Measurements from ENCODE around the gene H2AZ1. TPM values are rescaled to one million over a fixed set of nuclear protein-coding genes. Genes with fewer than 3 reads are reported as not detected.

H2AZ1 gene
- polyA plus RNA-seq, 1 donor from 2014 or later: 571 TPM

DNA sequence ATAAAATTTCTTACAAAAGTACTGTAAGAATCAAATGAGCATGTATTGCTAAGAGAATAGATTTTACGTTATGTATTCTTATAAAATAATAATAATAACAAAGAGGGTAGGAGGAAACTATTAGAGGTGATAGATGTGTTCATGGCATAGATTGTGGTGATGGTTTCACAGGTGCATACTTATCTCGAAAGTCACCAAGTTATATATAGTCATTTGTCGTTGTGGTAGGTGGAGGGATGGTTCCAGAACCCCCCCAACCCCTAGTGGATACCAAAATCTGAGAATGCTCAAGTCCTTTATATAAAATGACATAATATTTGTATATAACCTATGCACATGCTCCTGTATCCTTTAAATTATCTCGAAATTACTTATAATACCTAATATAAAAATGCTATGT is 36.7 kb upstream of the H2AZ1 start:
- Histone ChIP-seq H3K4me2 (ENCODE audit: low read length) (no peak overlapping the region), H3K27ac (ENCODE audit: low read length) (no peak overlapping the region), H3K36me3 (ENCODE audit: insufficient read depth, low read length) (no peaks in the 10 kb centered on the region), H3K4me3 (ENCODE audit: low read length) (no peak overlapping the region), H3K9me3 (ENCODE audit: low read length) (no peaks in the 10 kb centered on the region), H3K27me3 (ENCODE audit: insufficient read depth, low read depth, low read length) (no peaks in the 10 kb centered on the region), H4K20me1 (ENCODE audit: insufficient read depth) (no peaks in the 10 kb centered on the region), H3F3A (ENCODE audit: insufficient read depth, low read length, poor library complexity, severe bottlenecking) (no peaks in the 10 kb centered on the region), H3K9me2 (ENCODE audit: insufficient read depth, low read length) (no peaks in the 10 kb centered on the region), H3K9ac (ENCODE audit: low read length) (no peak overlapping the region), H2AFZ (ENCODE audit: low read depth, low read length) (no peak overlapping the region), H3K79me2 (replicated peaks; ENCODE audit: insufficient read depth, low read length) (no peaks in the 10 kb centered on the region)
- TF ChIP-seq, protein P1, sequence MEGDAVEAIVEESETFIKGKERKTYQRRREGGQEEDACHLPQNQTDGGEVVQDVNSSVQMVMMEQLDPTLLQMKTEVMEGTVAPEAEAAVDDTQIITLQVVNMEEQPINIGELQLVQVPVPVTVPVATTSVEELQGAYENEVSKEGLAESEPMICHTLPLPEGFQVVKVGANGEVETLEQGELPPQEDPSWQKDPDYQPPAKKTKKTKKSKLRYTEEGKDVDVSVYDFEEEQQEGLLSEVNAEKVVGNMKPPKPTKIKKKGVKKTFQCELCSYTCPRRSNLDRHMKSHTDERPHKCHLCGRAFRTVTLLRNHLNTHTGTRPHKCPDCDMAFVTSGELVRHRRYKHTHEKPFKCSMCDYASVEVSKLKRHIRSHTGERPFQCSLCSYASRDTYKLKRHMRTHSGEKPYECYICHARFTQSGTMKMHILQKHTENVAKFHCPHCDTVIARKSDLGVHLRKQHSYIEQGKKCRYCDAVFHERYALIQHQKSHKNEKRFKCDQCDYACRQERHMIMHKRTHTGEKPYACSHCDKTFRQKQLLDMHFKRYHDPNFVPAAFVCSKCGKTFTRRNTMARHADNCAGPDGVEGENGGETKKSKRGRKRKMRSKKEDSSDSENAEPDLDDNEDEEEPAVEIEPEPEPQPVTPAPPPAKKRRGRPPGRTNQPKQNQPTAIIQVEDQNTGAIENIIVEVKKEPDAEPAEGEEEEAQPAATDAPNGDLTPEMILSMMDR (IDR thresholded peaks at IDR 0.05; ENCODE audit: poor library complexity, severe bottlenecking): no peak
- TF ChIP-seq EZH2 (IDR thresholded peaks at IDR 0.05; ENCODE audit: borderline replicate concordance, insufficient read depth, low read length, poor library complexity, severe bottlenecking) (no peak), SMC3 (conservative IDR thresholded peaks at IDR 0.05; ENCODE audit: poor library complexity) (no peak), MXI1 (conservative IDR thresholded peaks at IDR 0.05; ENCODE audit: poor library complexity, severe bottlenecking) (no peak), RAD21 (conservative IDR thresholded peaks at IDR 0.05) (no peak)

DNA sequence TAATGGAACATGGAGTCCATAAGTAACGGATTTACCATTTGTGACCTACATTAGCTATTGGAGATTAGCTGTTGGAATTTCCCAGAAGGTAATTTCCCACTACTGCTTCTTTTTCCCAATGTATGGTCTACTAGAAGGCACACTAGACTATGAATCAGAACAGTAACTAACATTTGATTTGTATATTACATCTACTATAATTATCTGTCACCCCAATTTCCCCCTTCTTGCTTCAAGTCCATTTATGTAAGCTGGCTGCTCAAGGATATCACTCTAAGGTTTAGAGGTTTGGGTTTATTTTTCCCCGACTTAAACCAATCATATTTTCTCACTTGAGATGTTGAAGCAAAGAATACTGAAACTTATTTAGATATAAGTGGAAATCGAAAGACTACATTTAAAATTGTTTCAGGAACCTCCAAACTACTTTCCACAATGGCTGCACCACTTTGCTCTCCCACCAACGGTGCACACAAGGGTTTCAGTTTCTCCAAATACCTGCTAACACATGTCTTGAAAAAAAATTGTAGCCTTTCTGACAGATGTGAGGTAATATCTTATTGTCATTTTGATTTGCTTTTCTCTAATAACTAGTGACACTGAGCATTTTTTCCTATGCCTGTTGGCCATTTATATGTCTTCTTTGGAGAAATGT is 33.3 kb upstream of the H2AZ1 start:
- H3K4me3 ChIP-seq (ENCODE audit: low read length): no peak overlapping the region
- no peaks in the 10 kb centered on the region for H3K9me3 ChIP-seq (ENCODE audit: low read length)
- H3K27me3 ChIP-seq (ENCODE audit: insufficient read depth, low read depth, low read length): no peaks in the 10 kb centered on the region
- no peak overlapping the region for H2AFZ ChIP-seq (ENCODE audit: low read depth, low read length)
- H3K4me2 ChIP-seq (ENCODE audit: low read length): no peak overlapping the region
- H3K36me3 ChIP-seq (ENCODE audit: insufficient read depth, low read length): no peaks in the 10 kb centered on the region
- no peaks in the 10 kb centered on the region for H3F3A ChIP-seq (ENCODE audit: insufficient read depth, low read length, poor library complexity, severe bottlenecking)
- H3K79me2 ChIP-seq (replicated peaks; ENCODE audit: insufficient read depth, low read length): no peaks in the 10 kb centered on the region
- no peak for TF ChIP-seq TAF1 (IDR thresholded peaks at IDR 0.05; ENCODE audit: low read depth)
- TF ChIP-seq POLR2AphosphoS5 (IDR thresholded peaks at IDR 0.05): no peak
- no peak for TF ChIP-seq EZH2 (IDR thresholded peaks at IDR 0.05; ENCODE audit: borderline replicate concordance, insufficient read depth, low read length, poor library complexity, severe bottlenecking)
- TF ChIP-seq, protein P1 (IDR thresholded peaks at IDR 0.05; ENCODE audit: poor library complexity, severe bottlenecking): no peak
- TF ChIP-seq, protein P2, sequence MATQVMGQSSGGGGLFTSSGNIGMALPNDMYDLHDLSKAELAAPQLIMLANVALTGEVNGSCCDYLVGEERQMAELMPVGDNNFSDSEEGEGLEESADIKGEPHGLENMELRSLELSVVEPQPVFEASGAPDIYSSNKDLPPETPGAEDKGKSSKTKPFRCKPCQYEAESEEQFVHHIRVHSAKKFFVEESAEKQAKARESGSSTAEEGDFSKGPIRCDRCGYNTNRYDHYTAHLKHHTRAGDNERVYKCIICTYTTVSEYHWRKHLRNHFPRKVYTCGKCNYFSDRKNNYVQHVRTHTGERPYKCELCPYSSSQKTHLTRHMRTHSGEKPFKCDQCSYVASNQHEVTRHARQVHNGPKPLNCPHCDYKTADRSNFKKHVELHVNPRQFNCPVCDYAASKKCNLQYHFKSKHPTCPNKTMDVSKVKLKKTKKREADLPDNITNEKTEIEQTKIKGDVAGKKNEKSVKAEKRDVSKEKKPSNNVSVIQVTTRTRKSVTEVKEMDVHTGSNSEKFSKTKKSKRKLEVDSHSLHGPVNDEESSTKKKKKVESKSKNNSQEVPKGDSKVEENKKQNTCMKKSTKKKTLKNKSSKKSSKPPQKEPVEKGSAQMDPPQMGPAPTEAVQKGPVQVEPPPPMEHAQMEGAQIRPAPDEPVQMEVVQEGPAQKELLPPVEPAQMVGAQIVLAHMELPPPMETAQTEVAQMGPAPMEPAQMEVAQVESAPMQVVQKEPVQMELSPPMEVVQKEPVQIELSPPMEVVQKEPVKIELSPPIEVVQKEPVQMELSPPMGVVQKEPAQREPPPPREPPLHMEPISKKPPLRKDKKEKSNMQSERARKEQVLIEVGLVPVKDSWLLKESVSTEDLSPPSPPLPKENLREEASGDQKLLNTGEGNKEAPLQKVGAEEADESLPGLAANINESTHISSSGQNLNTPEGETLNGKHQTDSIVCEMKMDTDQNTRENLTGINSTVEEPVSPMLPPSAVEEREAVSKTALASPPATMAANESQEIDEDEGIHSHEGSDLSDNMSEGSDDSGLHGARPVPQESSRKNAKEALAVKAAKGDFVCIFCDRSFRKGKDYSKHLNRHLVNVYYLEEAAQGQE (IDR thresholded peaks at IDR 0.05; ENCODE audit: borderline replicate concordance): no peak
- TF ChIP-seq RAD21 (conservative IDR thresholded peaks at IDR 0.05): no peak
- TF ChIP-seq SMC3 (conservative IDR thresholded peaks at IDR 0.05; ENCODE audit: poor library complexity): no peak
- TF ChIP-seq EP300 (conservative IDR thresholded peaks at IDR 0.05; ENCODE audit: poor library complexity, severe bottlenecking): no peak
- TF ChIP-seq MXI1 (conservative IDR thresholded peaks at IDR 0.05; ENCODE audit: poor library complexity, severe bottlenecking): no peak
- H4K20me1 ChIP-seq (ENCODE audit: insufficient read depth): no peaks in the 10 kb centered on the region
- no peak overlapping the region for H3K9ac ChIP-seq (ENCODE audit: low read length)
- no peak overlapping the region for H3K27ac ChIP-seq (ENCODE audit: low read length)
- no peaks in the 10 kb centered on the region for H3K9me2 ChIP-seq (ENCODE audit: insufficient read depth, low read length)
